Endothelial cell of umbilical vein (primary cell): ENCODE measurements around the gene ZSCAN29.

Source experiments
- EZH2 ChIP-seq: IDR thresholded peaks from 2 replicates; pipeline ENCODE4 v1.6.1; 2012; ENCODE audit warnings: borderline replicate concordance, low read depth, mild to moderate bottlenecking, moderate library complexity, low read length, inconsistent platforms; ENCODE audit not compliant: severe bottlenecking
- GATA2 ChIP-seq: IDR thresholded peaks from 2 replicates; pipeline ENCODE4 v1.7.0; 2011; ENCODE audit warnings: low read depth, mild to moderate bottlenecking, moderate library complexity, mixed read lengths, low read length; ENCODE audit not compliant: insufficient read length, insufficient read depth
- MYC ChIP-seq: IDR thresholded peaks from one replicate; pipeline ENCODE4 v1.6.1; 2011; ENCODE audit warnings: mild to moderate bottlenecking, low read depth, low read length
- POLR2A ChIP-seq: IDR thresholded peaks from 2 replicates; pipeline ENCODE4 v1.6.1; 2012; ENCODE audit warnings: low read depth, mild to moderate bottlenecking, control low read depth, low read length
- POLR2AphosphoS5 ChIP-seq: IDR thresholded peaks from 2 replicates; pipeline ENCODE4 v1.6.1; 2012; ENCODE audit warnings: low read depth, mild to moderate bottlenecking, control low read depth, low read length, moderate library complexity; ENCODE audit not compliant: insufficient read depth
- TF ChIP-seq, protein P1 (sequence below), 2 donors: IDR thresholded peaks; 1 replicate in 1 of 2; 2 replicates in 1 of 2; pipeline ENCODE4 v1.5.1; 2011; ENCODE audit warnings: low read length in 2 of 2, mild to moderate bottlenecking in 2 of 2, moderate library complexity in 2 of 2, control low read depth in 1 of 2, inconsistent platforms in 1 of 2, low read depth in 1 of 2; ENCODE audit not compliant: insufficient read depth in 1 of 2; ENCODE audit errors: extremely low read depth in 1 of 2
- TF ChIP-seq, protein P2 (sequence below): IDR thresholded peaks from 2 replicates; pipeline ENCODE4 v1.6.1; 2011; ENCODE audit not compliant: insufficient read depth, insufficient read length

DNA sequence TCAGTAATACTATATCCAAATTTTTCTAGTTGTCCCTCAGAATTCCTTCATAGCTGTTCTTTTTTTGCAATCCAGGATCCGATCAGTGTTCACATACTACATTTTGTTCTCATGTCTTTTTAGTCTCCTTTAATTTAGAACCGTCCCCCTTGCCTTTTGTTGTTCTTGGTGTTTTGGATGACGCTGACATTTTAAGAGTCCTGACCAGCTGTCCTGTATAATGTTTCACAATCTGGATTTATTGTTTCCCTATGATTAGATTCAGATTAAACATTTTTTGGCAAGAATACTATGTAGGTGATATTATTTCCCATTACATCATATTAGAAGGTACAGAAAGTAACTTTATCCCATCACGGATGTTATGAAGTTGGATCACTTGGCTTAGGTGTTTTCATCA is 11.5 kb upstream of the ZSCAN29 start:
- TF ChIP-seq, protein P1, sequence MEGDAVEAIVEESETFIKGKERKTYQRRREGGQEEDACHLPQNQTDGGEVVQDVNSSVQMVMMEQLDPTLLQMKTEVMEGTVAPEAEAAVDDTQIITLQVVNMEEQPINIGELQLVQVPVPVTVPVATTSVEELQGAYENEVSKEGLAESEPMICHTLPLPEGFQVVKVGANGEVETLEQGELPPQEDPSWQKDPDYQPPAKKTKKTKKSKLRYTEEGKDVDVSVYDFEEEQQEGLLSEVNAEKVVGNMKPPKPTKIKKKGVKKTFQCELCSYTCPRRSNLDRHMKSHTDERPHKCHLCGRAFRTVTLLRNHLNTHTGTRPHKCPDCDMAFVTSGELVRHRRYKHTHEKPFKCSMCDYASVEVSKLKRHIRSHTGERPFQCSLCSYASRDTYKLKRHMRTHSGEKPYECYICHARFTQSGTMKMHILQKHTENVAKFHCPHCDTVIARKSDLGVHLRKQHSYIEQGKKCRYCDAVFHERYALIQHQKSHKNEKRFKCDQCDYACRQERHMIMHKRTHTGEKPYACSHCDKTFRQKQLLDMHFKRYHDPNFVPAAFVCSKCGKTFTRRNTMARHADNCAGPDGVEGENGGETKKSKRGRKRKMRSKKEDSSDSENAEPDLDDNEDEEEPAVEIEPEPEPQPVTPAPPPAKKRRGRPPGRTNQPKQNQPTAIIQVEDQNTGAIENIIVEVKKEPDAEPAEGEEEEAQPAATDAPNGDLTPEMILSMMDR (IDR thresholded peaks at IDR 0.05; ENCODE audit: extremely low read depth in 1 of 2, insufficient read depth in 1 of 2, low read depth in 1 of 2, low read length in 2 of 2): no peak
- TF ChIP-seq MYC (no peak), EZH2 (no peak), POLR2AphosphoS5 (no peak), POLR2A (no peak), GATA2 (no peak)
- TF ChIP-seq, protein P2, sequence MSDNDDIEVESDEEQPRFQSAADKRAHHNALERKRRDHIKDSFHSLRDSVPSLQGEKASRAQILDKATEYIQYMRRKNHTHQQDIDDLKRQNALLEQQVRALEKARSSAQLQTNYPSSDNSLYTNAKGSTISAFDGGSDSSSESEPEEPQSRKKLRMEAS: no peak
